PC-9 (cell line): Measurements from ENCODE around the gene RBM4. TPM values are rescaled to one million over a fixed set of nuclear protein-coding genes. Genes with fewer than 3 reads are reported as not detected.

Experiments used
- BruUV-seq: library from RNA; stranded (reverse); fragments of 400-500 nt; replicated peaks from 2 replicates; lab custom pipeline; 2021; lab: Mats Ljungman, UMichigan
- CTCF ChIA-PET: fragments of 300-600 bp; sonication (Branson Sonifier 250); formaldehyde crosslinking; loops from one replicate; lab custom pipeline; 2022; ENCODE audit warnings: antibody characterized with exemption; lab: Charles Lee
- POLR2A ChIA-PET: fragments of 300-600 bp; sonication (Branson Sonifier 250); formaldehyde crosslinking; loops from one replicate; lab custom pipeline; 2022; ENCODE audit warnings: antibody characterized with exemption; ENCODE audit not compliant: unreplicated experiment; lab: Charles Lee
- DNase-seq, 2 experiments: peaks; one replicate each; pipeline versions ENCODE4 v3.0.0 to v3.0.0-alpha.2; 2015 to 2022; ENCODE audit warnings: mixed read lengths in 1 of 2
- H2AFZ ChIP-seq: fragments of 200-600 bp; sonication (generic); 2 replicates; pipeline ENCODE4 v1.8.1; 2017; ENCODE audit warnings: antibody characterized with exemption
- H3F3A ChIP-seq: fragments of 200-600 bp; sonication (generic); 2 replicates; pipeline ENCODE4 v1.8.1; 2017; ENCODE audit warnings: antibody characterized with exemption, mild to moderate bottlenecking, low read depth; ENCODE audit not compliant: insufficient read depth
- H3K27ac ChIP-seq: fragments of 200-600 bp; sonication (generic); 2 replicates; pipeline ENCODE4 v1.6.1; 2016; ENCODE audit warnings: mixed run types
- H3K27me3 ChIP-seq: fragments of 200-600 bp; sonication (generic); 2 replicates; pipeline ENCODE4 v1.6.1; 2016; ENCODE audit warnings: low read depth, mixed run types; ENCODE audit not compliant: insufficient read depth
- H3K36me3 ChIP-seq: fragments of 200-600 bp; sonication (generic); 2 replicates; pipeline ENCODE4 v1.6.1; 2016; ENCODE audit warnings: low read depth, mixed run types
- H3K4me1 ChIP-seq: fragments of 200-600 bp; sonication (generic); replicated peaks from 2 replicates; pipeline ENCODE4 v1.6.1; 2016; ENCODE audit warnings: mixed run types; ENCODE audit not compliant: insufficient read depth
- H3K4me2 ChIP-seq: fragments of 200-600 bp; sonication (generic); 2 replicates; pipeline ENCODE4 v1.6.1; 2017; ENCODE audit warnings: mixed run types
- H3K4me3 ChIP-seq: fragments of 200-600 bp; sonication (generic); 2 replicates; pipeline ENCODE4 v1.6.1; 2016; ENCODE audit warnings: mixed run types
- H3K79me2 ChIP-seq: fragments of 200-600 bp; sonication (generic); 2 replicates; pipeline ENCODE4 v1.6.1; 2017; ENCODE audit warnings: low read depth, mixed run types
- H3K9me2 ChIP-seq: fragments of 200-600 bp; sonication (generic); 2 replicates; pipeline ENCODE4 v1.8.1; 2017; ENCODE audit warnings: mild to moderate bottlenecking; ENCODE audit not compliant: insufficient read depth
- H3K9me3 ChIP-seq: fragments of 200-600 bp; sonication (generic); 2 replicates; pipeline ENCODE4 v1.8.1; 2016; ENCODE audit warnings: low read depth; ENCODE audit not compliant: insufficient read depth
- H4K20me1 ChIP-seq: fragments of 200-600 bp; sonication (generic); 2 replicates; pipeline ENCODE4 v1.8.1; 2017; ENCODE audit not compliant: insufficient read depth
- EZH2 ChIP-seq: fragments of 200-600 bp; sonication (generic); IDR thresholded peaks from 2 replicates; pipeline ENCODE4 v1.8.0; 2017; ENCODE audit warnings: antibody characterized with exemption, low read depth
- intact Hi-C: fragments of 100-400 bp; cut with micrococcal nuclease; formaldehyde crosslinking; loops from one replicate; pipeline ENCODE4 v1.10.0; 2022; ENCODE audit not compliant: unreplicated experiment
- total RNA-seq: library from RNA; stranded (reverse); gene quantifications from 2 replicates; pipeline ENCODE4 v1.2.3, GENCODE V29; 2021
- TF ChIP-seq, protein P1 (sequence below): fragments of 200-600 bp; sonication (generic); conservative IDR thresholded peaks from 2 replicates; pipeline ENCODE4 v1.6.1; 2017; ENCODE audit warnings: mixed run types, antibody characterized with exemption, mild to moderate bottlenecking, moderate library complexity

Gene RBM4
- total RNA-seq, 1 experiment from 2014 or later: 140 TPM

DNA sequence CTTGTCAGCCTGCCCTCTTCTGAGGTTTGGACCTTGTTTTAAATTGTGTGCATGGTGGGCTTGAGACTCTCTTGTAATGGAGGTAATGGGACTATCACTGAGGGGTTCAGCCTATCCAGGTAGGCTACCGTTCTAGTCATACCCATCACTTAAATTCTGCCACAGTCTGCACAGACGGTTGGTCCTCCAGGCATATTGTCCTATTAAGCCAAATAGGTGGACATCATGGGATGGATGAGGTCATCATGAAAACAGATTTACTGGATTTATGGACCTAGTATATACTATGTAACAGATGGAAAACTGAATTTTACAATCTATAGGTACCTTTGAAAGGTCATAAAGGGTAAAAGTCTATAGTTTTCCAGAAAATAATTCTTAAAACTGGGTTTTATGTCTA lies 9.1 kb upstream of the RBM4 start:
- BruUV-seq: no TSS peak
- Histone ChIP-seq H3K4me1 (no peaks in the 10 kb centered on the region), H3K9me2 (no peaks in the 10 kb centered on the region), H3F3A (peaks cover 37% of the 10 kb centered on the region), H2AFZ (no peak overlapping the region), H3K9me3 (no peaks in the 10 kb centered on the region), H3K4me3 (no peak overlapping the region), H3K27me3 (no peaks in the 10 kb centered on the region), H4K20me1 (peaks cover 94% of the 10 kb centered on the region), H3K36me3 (peaks cover 54% of the 10 kb centered on the region), H3K79me2 (peaks cover 100% of the 10 kb centered on the region), H3K27ac (no peak overlapping the region), H3K4me2 (no peak overlapping the region)
- ChIA-PET CTCF (interaction anchor here (0.5 kb wide), 1 partner anchor 31 kb away, joined by 9 read pairs; no protein-coding TSS in a partner anchor), POLR2A (no interaction called here)
- intact Hi-C loops: no loop called here
- no peak for TF ChIP-seq EZH2
- TF ChIP-seq, protein P1, sequence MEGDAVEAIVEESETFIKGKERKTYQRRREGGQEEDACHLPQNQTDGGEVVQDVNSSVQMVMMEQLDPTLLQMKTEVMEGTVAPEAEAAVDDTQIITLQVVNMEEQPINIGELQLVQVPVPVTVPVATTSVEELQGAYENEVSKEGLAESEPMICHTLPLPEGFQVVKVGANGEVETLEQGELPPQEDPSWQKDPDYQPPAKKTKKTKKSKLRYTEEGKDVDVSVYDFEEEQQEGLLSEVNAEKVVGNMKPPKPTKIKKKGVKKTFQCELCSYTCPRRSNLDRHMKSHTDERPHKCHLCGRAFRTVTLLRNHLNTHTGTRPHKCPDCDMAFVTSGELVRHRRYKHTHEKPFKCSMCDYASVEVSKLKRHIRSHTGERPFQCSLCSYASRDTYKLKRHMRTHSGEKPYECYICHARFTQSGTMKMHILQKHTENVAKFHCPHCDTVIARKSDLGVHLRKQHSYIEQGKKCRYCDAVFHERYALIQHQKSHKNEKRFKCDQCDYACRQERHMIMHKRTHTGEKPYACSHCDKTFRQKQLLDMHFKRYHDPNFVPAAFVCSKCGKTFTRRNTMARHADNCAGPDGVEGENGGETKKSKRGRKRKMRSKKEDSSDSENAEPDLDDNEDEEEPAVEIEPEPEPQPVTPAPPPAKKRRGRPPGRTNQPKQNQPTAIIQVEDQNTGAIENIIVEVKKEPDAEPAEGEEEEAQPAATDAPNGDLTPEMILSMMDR: no peak
- DNase-seq: no peak

DNA sequence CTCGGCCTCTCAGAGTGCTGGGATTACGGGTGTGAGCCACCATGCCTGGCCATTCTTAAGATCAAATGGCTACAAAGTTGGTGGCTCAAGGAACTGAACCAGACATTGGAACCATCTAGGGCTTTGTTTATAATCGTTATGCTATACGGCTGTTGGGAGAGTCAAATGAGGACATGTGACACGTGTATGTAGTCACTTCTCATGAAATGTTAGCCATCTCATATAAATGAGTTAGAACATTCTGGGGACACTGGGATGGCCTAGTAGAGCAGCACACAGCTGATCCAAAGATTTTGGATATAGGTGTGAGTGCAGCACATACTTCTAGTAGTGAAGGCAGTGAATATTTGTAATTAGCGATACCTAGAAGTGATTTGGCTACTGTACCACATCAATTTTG lies 6.6 kb upstream of the RBM4 start:
- Histone ChIP-seq H3K4me1 (no peaks in the 10 kb centered on the region), H3K4me3 (no peak overlapping the region), H3K9me2 (no peaks in the 10 kb centered on the region), H3K36me3 (peaks cover 30% of the 10 kb centered on the region), H3K79me2 (peaks cover 100% of the 10 kb centered on the region), H3K4me2 (no peak overlapping the region), H3K9me3 (no peaks in the 10 kb centered on the region), H3K27me3 (no peaks in the 10 kb centered on the region), H4K20me1 (peaks cover 70% of the 10 kb centered on the region), H3F3A (peaks cover 62% of the 10 kb centered on the region), H2AFZ (no peak overlapping the region), H3K27ac (no peak overlapping the region)
- intact Hi-C loops: no loop called here
- TF ChIP-seq, protein P1: no peak
- no peak for TF ChIP-seq EZH2
- ChIA-PET POLR2A (no interaction called here), CTCF (no interaction called here)
- no TSS peak for BruUV-seq
- no peak for DNase-seq

DNA sequence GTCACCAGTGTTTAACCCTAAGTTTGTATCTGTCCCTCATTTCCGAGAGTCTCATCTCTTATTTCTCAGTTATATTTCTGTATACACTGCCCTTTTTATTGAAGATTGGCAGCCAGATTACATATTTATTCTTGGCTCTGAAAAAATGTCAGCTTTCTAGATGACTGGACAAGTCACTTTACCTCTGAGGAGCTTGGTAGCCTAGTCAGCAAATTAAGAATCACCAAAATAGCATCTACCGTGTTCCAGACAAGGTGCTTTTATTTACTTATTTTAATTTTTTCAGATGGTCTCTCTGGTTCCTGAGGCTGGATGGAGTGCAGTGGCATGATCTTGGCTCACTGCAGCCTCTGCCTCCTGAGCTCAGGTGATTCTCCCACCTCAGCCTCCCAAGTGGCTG lies 5.6 kb upstream of the RBM4 start:
- TF ChIP-seq, protein P1: no peak
- no peak for TF ChIP-seq EZH2
- no peak overlapping the region for H3K4me2 ChIP-seq
- no peak overlapping the region for H3K27ac ChIP-seq
- BruUV-seq: no TSS peak
- no peak overlapping the region for H3K4me3 ChIP-seq
- ChIA-PET CTCF (interaction anchor here (0.6 kb wide), 1 partner anchor 200 kb away, joined by 30 read pairs; no protein-coding TSS in a partner anchor), POLR2A (no interaction called here)
- no peaks in the 10 kb centered on the region for H3K27me3 ChIP-seq
- H3K9me3 ChIP-seq: no peaks in the 10 kb centered on the region
- intact Hi-C loops: no loop called here
- H3K36me3 ChIP-seq: peaks cover 19% of the 10 kb centered on the region
- H4K20me1 ChIP-seq: peaks cover 62% of the 10 kb centered on the region
- H2AFZ ChIP-seq: no peak overlapping the region
- H3K4me1 ChIP-seq: peaks cover 3% of the 10 kb centered on the region; the same call in 1 of the 2 replicates
- peaks cover 73% of the 10 kb centered on the region for H3F3A ChIP-seq
- no peak for DNase-seq
- no peaks in the 10 kb centered on the region for H3K9me2 ChIP-seq
- peaks cover 99% of the 10 kb centered on the region for H3K79me2 ChIP-seq
